SIG-M5 treated with dmso at 0.1 percent for 504 hours (cell line): ENCODE results near the gene EDEM3.
"Not testable (repeated sequence)": the region's sequence is repeated elsewhere in the genome, so short reads cannot be mapped to it uniquely, and the experiment has no call there.

Source experiments
- DNase-seq: peaks from one replicate; lab custom pipeline; 2025; ENCODE audit not compliant: unreplicated experiment; lab: John Stamatoyannopoulos, UW

The EDEM3 gene

DNA sequence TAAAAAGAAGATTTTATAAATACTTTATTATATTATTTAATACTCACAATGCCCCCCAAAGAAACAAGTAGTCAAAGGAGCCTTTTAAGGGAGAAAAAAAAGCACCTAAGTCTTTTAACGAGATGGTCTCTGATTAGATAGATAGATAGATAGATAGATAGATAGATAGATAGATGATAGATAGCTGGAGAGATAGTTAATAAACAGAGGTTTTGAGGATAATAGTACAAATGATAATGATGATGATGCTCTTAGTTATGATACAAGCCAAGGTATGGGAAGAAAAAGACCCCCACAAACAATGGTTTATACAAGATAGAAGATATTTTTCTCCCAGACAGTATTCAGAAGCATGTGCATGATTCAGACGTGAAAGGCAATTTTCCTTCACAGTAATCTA lies 14.6 kb upstream of the EDEM3 start:
- no peak for DNase-seq

DNA sequence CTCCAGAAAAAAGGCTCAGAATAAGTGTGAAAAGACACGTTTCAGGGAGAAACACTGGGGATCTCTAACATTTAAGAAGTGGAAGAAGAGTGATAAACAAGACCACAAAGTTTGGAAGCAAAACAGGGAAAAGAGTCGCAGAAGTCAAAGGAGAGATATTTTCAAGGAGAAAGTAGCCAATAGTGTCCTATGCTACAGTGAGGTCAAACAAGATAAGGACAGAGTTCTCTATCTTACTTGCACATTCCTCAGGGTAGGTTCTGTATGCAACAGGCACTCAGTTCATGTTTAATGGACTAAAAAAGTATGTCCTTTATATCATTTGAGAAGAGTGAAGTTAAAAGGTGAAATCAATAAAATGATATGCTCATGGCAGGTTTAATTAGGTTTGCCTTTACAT lies 13.8 kb upstream of the EDEM3 start:
- no peak for DNase-seq

DNA sequence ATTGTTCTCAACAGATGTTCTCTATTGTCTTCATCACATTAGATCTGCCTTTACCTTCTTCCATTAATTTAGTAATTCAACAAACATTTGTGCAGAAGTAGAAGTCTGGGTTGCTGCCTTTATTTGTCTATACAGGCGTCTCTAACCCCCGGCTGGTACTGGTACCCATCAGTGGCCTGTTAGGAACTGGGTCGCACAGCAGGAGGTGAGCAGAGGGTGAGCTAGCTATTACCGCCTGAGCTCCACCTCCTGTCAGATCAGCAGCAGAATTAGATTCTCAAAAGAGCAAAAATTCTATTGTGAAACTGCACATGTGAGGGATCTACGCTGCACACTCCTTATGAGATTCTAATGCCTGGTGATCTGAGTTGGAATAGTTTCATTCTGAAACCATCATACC lies 12.9 kb upstream of the EDEM3 start:
- no peak for DNase-seq

DNA sequence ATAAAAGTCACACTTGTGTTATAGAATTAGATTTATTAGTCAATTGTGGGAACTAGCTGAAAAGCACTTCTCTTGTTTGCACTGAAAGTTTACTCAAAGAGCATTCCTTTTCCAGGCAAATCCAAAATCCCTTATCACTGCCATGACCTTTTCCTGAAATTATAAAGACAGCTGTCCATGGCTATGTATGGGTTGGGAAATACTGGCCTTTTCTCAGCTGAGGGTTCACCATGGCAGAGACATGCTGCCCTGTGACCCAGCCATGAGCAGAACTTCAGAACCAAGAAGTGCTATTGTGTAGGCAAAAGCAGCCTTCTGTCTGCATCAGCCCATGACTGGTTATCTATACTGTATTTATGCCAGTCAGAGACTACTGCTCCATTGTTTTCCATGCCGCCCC lies 9.8 kb upstream of the EDEM3 start:
- DNase-seq = no peak

DNA sequence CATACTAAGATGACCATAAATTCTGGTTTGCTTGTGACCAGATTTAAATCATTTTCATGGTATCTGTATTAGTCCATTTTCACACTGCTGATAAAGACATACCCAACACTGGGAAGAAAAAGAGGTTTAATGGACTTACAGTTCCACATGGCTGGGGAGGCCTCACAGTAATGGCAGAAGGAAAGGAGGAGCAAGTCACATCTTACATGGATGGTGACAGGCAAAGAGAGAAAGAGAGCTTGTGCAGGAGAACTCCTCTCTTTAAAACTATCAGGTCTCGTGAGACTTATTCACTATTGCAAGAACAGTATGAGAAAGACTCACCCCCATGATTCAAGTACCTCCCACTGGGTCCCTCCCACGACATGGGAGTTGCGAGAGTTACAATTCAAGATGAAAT lies 8.9 kb upstream of the EDEM3 start:
- DNase-seq = not testable (repeated sequence)

DNA sequence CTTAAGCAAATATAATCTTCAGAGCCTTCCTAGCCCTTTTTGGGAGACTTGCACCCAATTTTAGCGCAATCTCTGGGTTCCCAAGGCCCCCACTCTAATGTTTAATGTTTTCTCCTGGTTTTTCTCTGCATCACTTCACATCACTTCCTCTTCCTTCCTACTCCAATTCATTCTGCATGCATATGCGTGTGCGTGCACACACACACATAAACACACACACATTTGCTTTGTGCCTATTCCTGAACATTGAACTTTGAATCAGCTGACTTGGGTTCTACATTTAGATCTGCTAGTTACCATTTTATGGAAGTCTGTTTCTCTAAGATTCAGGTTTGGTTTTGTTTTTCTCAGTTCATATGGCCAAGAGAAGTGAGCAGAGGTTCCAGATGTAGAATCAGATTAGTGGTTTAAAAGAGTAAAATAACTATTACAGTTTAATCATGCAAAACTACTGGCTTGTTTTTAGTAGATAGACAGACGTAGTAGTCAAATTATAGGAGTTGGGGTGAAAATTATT lies 7.4 kb upstream of the EDEM3 start:
- no peak for DNase-seq

DNA sequence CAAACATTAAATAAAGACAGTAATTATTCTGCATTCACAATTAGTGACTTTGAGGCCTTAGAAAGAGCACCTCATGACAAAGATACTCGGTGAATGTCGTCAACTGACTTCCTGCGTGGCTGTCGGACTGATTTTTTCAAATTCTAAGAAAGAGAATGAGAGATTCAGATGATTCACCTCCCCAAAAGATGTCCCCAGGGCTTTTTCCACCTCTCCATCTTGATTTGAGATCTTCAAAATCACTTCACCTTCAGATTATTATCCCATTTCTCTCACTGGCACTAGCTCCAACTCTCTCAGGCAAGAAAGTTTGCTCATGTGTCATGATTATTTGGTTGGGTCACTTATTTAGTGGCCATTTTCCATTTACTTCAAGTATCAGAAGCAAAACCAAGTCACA lies 5.0 kb upstream of the EDEM3 start:
- DNase-seq = no peak

DNA sequence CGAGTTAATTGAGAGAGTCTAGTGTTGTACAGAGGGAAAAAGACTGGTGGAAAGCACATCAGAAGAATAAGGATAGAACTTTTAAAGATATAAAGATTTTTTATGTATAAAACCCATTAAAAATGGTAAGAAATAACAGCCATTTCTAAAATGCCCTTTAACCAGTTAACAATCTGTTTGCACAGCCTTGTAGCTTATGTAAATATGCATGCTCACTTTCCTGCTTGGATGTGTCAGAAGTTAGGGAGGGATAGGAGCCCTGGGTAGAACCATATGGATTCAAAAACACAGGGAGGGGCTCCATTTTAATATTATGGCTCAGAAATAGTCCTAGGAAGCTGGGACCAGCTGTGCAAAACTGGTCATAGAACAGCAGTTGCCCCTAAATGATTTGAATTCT lies 4.5 kb upstream of the EDEM3 start:
- no peak for DNase-seq

DNA sequence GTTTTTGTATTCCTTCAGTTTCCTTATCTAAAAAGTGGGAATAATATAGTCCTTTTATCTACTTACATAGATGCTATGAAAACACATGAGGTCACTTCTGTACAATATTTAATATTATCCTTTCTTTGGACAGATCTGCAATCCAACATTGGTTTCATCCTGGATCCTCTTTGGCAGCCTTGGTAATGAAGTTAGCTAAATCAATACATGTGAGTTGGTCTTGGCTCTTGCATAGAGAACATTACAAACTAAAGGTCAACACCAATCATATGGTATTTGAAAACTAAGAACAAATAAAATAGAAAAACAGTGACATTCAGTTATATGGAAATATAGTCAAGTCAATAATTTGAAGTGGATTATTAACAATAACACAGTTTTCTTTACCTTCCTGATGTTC lies 3.2 kb upstream of the EDEM3 start:
- DNase-seq = no peak

DNA sequence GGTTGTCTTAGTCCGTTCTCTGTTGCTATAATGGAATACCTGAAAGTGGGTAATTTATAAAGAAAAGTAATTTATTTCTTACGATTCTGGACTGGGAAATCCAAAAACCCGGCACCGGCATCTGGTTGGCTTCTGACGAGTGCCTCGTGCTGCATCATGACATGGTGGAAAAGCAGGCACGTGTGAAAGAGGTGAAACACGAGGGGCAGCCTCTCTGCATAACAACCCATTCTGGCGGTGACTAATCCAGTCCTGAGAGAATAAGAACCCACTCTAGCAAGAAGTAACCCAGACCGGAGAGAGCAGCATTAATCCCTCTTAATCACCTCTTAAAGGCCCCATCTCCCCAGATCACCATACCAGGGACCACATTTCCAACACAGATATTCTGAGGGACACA lies 2.7 kb upstream of the EDEM3 start:
- DNase-seq = no peak

DNA sequence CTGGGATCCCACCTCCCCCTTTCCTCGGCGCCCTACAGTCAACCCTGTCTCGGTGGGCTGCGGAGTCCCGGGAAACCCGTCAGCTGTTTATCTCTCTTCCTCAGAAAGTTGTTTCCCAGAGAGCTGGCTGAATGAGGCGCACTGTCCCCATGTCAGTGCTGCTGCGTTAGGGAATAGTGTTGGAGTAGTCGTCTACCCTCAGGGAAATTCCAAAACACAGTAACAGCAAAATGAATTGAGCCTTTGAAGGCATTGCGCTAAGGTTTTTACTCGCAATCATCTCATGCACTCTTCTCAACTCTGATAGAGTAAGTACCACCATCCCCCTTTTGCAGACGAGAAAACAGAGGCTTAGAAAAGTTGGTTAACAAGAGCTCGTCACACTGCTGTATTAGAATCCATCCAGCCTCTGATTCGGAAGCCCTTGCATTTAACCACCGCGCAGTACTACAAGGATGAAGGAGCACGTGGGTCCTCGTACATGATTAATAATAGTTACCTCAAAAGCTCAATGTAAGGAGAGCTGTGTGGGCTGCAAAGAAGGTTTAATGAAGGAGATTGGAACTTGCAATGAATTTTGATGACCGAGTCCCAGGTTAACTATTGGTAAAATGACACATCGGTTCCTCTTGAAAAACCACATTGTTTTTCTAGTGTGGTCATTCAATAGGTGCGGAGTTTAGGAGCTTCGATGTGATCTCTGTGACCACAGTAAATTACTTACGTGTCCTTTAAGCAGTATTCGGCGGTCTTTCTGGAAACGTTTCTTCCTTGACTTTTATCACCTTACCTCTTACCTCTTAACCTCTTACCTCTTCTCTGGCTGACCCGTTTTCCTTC lies 788 bp upstream of the EDEM3 start:
- DNase-seq = peak; percentile 54

DNA sequence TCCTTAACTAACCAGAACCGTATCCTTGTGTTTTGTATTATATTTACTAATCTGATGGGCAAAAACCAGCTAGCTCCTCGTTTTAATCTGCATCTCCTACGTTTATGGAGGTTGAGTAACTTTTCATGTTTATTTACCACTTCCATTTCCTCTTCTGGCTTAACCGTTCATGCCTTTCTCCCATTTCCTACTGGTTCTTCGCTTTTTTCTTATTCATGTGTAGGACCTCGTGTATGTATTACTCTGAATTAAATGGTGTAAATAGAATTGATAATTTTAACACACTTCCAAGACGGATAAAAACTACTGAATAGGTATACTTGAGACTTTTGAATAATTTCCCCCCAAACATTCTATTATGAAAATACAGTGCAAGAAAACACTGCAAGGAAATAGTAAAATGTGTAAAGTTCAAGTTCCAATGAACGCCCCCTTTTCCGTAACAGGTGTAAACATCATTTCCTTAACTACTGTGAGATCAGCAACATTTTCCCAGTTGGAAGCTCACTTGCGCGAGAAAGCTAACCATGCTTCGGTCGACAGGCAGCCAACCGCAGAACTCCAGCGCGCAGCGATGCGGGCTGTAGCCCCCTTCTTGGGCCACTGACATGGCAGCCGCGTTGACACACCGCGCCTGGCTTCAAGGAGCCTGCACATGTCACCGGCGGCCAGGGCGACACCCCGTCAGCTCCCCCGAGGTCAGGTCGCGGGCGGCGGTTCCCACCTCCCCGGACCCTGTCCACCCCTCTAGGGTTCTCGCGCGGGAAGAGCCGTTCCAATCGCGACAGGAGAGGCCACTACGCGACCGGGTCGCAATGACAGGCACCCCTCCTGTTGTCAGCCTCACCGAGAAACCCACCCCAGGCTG lies 816 bp downstream of the EDEM3 start:
- peak; percentile 91 for DNase-seq

DNA sequence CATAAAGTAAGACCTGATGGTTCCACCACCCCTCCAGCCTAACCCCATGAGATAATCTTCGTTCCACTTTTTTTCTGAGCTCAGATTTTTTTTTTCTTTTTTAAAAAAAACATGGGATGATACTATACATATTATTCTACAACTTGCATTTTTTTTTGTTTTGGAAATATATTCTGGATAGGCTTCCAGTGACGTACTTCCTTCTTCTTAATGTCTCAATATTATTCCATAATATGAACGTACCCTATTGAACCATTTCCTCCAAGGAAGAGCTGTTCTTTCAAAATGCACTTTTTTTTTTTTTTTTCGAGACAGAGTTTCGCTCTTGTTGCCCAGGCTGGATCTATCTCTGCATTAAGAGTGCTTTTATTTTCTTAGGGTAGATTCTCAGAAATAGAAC lies 1.5 kb downstream of the EDEM3 start:
- DNase-seq = peak; percentile 32

DNA sequence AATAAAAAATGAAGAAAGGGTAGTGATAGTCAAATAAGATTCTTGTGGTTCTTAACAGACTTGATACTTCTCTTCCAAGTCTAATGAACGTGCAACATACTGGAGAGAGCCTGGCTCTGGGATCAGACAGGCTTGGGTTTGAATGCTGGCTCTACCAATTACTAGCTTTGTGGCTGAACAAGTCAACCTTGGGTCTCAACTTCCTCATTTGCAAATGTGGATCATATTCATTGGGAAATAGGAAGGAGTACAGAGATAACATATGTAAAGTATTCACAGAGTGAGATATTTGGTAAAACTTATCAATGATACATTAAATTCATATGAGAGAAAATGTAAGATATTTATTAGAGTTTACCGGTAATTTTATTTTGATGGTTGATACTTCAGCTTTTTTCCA lies 2.0 kb downstream of the EDEM3 start:
- DNase-seq = peak; percentile 91

DNA sequence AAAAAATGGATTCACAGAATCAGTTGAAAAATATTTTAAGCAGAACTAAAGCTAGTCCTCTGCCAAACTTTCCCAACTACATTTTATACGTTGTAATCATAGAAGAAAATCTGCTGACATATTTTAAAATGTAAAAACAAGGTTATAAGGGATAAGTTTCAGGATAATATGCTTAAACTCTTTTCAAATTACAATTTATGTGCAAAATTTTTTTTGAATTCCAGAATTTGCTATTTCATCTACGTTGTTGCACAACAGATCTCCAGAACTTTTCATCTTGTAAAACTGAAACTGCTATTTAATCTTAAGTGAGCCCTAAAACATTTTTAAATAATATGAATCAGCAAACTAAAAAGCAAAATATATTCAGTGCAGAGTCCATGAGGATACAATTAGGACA lies 5.9 kb downstream of the EDEM3 start:
- DNase-seq = no peak

DNA sequence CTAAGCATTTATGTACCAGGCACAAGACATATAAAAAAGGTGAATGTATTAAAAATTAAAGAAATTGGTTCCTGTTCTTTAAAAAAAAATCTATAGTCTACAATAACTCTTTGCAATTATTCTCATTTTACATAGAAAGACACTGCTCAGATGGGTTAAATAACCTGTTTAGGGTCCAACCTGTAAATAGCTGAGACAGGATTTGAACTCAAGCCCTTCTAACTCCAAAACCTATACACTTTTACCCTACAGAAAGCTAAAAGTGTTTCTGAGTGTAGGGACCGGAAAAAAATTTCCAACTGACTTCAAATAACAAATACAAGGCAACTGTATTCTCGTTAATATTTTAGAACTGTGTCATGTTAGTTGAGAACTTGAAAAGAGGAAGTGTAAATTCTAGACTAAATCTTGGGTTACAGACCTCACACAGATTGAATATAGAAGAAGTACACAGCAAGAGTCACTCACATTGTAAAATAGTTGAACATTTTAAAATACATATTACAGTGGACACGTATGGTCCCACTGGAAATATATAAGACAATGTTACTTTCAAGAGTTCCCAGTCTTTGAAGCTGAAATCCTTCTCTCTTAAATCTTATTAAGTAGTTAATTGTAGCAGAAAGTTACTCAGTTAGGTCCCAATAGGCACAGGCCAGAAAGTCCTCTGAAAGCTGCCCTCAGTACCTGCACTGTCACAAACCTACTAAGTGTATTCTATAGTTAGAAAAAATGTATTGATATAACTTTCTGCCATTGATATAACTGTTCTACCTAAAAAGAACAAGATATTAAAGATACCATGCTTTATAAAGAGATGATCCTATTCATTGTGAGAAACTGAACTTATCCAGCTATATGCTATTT lies 7.3 kb downstream of the EDEM3 start:
- peak; percentile 83 for DNase-seq

DNA sequence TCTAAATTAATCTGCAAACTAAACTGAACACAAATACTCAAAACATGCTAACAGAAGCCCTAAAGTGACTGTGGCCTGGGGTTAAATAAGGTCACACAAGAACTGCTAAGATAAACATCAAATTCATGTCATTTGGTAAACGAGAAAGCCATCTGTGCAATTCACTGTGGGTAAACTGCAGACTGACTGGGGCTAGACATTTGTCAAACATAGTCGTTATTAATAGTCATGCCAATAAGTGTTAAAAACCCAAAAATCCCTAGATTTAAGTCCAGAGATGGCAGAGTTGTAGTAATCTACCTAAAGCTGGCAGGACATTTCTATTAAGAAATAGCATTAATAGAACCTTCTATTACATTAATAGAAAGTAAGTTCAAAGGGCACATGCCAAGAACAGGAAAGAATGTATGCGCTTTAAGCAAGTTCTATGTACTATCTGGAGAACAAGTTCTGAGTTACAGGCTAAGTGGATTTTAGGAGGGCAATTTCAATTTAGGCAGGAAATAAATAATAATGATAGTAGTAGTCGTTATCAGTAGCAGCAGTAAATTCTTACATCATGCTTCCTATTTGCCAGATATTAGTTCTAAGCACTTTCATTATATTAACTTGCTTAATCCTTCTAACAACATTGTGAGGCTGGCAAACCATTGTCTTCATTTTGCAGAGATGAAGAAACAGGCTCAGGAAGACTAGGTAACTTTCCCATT lies 8.6 kb downstream of the EDEM3 start:
- DNase-seq = no peak

DNA sequence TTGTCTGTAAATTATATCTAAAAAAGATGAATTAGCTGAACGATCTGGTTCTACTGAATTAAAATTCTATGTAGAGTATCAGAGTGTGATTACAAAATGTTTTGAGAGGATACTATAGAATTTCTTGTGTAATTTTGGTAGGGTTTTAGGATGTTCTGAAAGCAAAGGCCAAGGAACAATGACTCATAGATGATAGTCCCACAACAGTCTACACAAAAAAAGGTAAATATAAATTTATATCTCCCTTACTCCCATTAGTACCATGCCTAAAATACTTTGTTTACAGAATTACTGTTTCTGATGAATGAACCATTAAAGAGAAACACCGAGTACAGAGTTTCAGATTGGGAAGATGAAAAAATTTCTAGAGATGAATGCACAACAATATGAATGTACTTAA lies 9.5 kb downstream of the EDEM3 start:
- no peak for DNase-seq

DNA sequence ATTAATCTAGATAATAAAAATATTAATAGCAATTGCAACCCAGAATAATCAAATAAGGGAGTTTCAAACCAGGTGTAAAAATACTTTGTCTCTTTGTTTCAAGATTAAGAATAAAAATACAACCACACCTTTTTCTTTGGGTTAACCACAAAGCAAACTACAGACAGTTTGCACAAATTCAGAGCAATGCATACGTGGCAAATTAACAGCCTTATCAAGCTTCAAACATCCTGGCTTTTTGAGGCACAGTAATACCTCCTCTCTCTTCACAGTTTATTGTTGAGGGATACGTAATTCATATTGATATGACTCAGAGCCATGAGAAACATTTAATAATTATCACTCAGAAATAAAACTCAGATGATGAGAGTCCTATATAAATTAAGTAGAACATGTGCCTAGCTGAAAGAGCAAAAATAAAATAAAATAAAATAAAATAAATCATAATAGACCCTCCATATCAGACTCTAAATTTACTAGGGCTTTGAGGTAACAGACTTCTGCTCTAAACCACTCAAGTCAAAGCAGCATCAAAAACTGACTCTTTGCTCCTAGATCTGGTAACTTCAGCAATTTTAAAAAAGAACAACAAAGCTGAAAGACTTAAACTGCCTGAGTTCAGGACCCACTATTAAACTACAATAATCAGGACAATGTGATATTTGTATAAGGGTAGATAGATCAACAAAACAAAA lies 11.4 kb downstream of the EDEM3 start:
- no peak for DNase-seq

DNA sequence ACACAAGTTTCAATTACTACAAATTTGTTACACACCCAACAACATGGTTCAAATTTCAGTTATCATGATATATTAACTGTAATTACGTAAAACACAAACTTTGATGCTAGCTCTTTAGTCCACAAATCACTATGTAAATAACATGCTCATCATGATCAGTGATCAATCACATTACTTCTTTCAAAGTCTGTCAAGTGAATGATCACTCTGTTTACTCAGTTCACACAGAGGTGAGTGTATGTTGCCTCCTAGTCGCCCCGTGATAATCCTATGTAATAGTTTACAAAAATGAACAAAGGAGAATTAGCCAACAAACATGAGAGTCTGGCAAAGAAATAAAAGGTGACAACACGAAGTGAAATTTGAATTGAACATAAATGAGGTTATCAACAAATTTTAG lies 14.3 kb downstream of the EDEM3 start:
- no peak for DNase-seq
